Caco-2 (cell line): ENCODE data around the gene RPS6KA4. TPM values are rescaled to one million over a fixed set of nuclear protein-coding genes. Genes with fewer than 3 reads are reported as not detected.

Experiments
- BruUV-seq: library from RNA; stranded (reverse); fragments of 400-500 nt; replicated peaks from 2 replicates; lab custom pipeline; 2021; lab: Mats Ljungman, UMichigan
- CTCF ChIA-PET: fragments of 300-600 bp; sonication (Branson Sonifier 250); formaldehyde crosslinking; loops from one replicate; lab custom pipeline; 2022; ENCODE audit warnings: antibody characterized with exemption; lab: Charles Lee
- POLR2A ChIA-PET: fragments of 300-600 bp; sonication (Branson Sonifier 250); formaldehyde crosslinking; loops from one replicate; lab custom pipeline; 2022; ENCODE audit warnings: antibody characterized with exemption; lab: Charles Lee
- DNase-seq, 2 experiments: peaks; one replicate each; pipeline versions ENCODE4 v3.0.0 to v3.0.0-alpha.2; 2020 to 2022
- H3K27me3 ChIP-seq: replicated peaks from 2 replicates; pipeline ENCODE4 v1.6.0; 2011; ENCODE audit warnings: low read length; ENCODE audit not compliant: control insufficient read depth, insufficient read depth
- H3K36me3 ChIP-seq: 2 replicates; pipeline ENCODE4 v1.5.1; 2011; ENCODE audit warnings: low read length; ENCODE audit not compliant: control insufficient read depth, insufficient read depth
- H3K4me1 ChIP-seq: fragments of 250-450 bp; sonication (Bioruptor Pico); 2 replicates; pipeline ENCODE4 v1.5.1; 2020; ENCODE audit warnings: mild to moderate bottlenecking
- H3K4me3 ChIP-seq: 2 replicates; pipeline ENCODE4 v1.5.1; 2011; ENCODE audit warnings: low read depth, mild to moderate bottlenecking, control low read depth, low read length
- H3K9me3 ChIP-seq: fragments of 250-450 bp; sonication (Bioruptor Pico); 2 replicates; pipeline ENCODE4 v1.5.1; 2020; ENCODE audit warnings: mild to moderate bottlenecking, moderate library complexity
- H3K27ac Mint-ChIP-seq: one replicate; pipeline ENCODE4 v1.8.0; 2022; ENCODE audit warnings: mixed read lengths; ENCODE audit not compliant: unreplicated experiment
- H3K27me3 Mint-ChIP-seq: one replicate; pipeline ENCODE4 v1.8.0; 2022; ENCODE audit warnings: mixed read lengths; ENCODE audit not compliant: insufficient read depth, unreplicated experiment
- H3K36me3 Mint-ChIP-seq: one replicate; pipeline ENCODE4 v1.8.0; 2022; ENCODE audit warnings: mild to moderate bottlenecking, mixed read lengths; ENCODE audit not compliant: insufficient read depth, unreplicated experiment
- H3K4me1 Mint-ChIP-seq: one replicate; pipeline ENCODE4 v1.8.0; 2022; ENCODE audit warnings: low read depth, mixed read lengths; ENCODE audit not compliant: unreplicated experiment
- H3K4me3 Mint-ChIP-seq: one replicate; pipeline ENCODE4 v1.8.0; 2022; ENCODE audit warnings: mild to moderate bottlenecking, moderate library complexity, mixed read lengths; ENCODE audit not compliant: unreplicated experiment
- H3K9me3 Mint-ChIP-seq: one replicate; pipeline ENCODE4 v1.8.0; 2022; ENCODE audit warnings: mixed read lengths; ENCODE audit not compliant: unreplicated experiment
- CTCF ChIP-seq, 2 experiments: fragments of 200-600 bp in 1 of 2; IDR thresholded peaks; 1 replicate in 1 of 2; 2 replicates in 1 of 2; pipeline versions ENCODE4 v1.5.1 to v1.8.0; 2011 to 2022; ENCODE audit warnings: antibody characterized with exemption in 1 of 2, control low read depth in 1 of 2, inconsistent platforms in 1 of 2, low read depth in 1 of 2, low read length in 1 of 2, mild to moderate bottlenecking in 1 of 2, moderate library complexity in 1 of 2; ENCODE audit not compliant: insufficient read depth in 1 of 2, severe bottlenecking in 1 of 2, unreplicated experiment in 1 of 2
- intact Hi-C: fragments of 100-400 bp; cut with micrococcal nuclease; formaldehyde crosslinking; loops from one replicate; pipeline ENCODE4 v1.10.0; 2022; ENCODE audit not compliant: unreplicated experiment
- total RNA-seq: library from RNA; stranded (reverse); gene quantifications from 2 replicates; pipeline ENCODE4 v1.2.3, GENCODE V29; 2022

RPS6KA4 gene
- total RNA-seq, 1 experiment from 2014 or later = 95.7 TPM

DNA sequence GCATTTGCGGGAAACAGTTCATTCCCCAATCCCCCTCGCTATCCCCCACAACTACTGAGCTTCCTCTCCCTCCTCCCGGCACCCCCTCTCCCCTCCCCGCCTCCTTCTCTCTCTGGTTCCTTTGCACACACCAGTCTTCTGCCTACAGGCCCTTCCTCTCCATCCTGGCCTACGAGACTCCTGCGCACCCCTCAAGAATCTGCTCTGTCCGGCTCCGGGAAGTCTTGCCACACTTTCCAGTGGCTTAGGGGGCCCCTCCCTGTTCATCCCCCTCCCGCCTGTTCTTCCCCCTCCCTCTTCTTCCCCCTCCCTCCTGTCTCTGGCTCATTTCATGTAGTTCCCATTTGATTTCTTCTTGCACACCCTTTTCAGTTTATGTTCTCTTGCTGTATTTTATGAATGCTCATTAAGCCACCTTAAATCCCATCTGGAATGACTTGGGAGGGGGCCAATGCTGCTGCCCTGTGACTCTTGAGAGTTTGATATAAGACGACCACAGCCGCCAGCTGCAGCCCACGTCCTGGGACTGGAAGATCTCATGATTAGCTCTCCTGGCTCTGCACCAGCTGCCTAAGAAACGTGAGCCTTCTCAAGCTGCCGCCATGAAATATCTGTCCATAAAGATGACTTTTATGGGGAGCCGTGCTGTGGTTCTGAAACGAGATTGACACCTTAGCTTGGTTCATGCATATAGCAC is 50.9 kb downstream of the RPS6KA4 start:
- Histone ChIP-seq H3K4me1 (peaks cover 48% of the 10 kb centered on the region), H3K4me3 (no peak overlapping the region), H3K27me3 (no peaks in the 10 kb centered on the region), H3K9me3 (no peaks in the 10 kb centered on the region), H3K36me3 (no peaks in the 10 kb centered on the region)
- Mint-ChIP-seq H3K4me3 (no peak overlapping the region), H3K9me3 (no peaks in the 10 kb centered on the region), H3K4me1 (peaks cover 37% of the 10 kb centered on the region), H3K27ac (peak overlapping the region; percentile 76), H3K27me3 (no peaks in the 10 kb centered on the region), H3K36me3 (peaks cover 17% of the 10 kb centered on the region)
- no peak for TF ChIP-seq CTCF (IDR thresholded peaks at IDR 0.05; ENCODE audit: insufficient read depth in 1 of 2, low read depth in 1 of 2, low read length in 1 of 2, severe bottlenecking in 1 of 2, unreplicated experiment in 1 of 2)
- POLR2A ChIA-PET = no interaction called here
- BruUV-seq = no TSS peak
- DNase-seq = no peak
- intact Hi-C loops = loop anchor here (5.0 kb wide), 1 partner anchor 93 kb away; the partner anchor contains the start of genes PRDX5 and TRMT112
- CTCF ChIA-PET = no interaction called here

GRCh38 chr11:64410404-64410734 is 51.4 kb downstream of the RPS6KA4 start:
- BruUV-seq = no TSS peak
- H3K4me3 ChIP-seq = no peak overlapping the region
- peaks cover 37% of the 10 kb centered on the region for H3K4me1 Mint-ChIP-seq
- peak overlapping the region; percentile 76 for H3K27ac Mint-ChIP-seq
- H3K9me3 ChIP-seq = no peaks in the 10 kb centered on the region
- no peaks in the 10 kb centered on the region for H3K9me3 Mint-ChIP-seq
- no peak for TF ChIP-seq CTCF (IDR thresholded peaks at IDR 0.05; ENCODE audit: insufficient read depth in 1 of 2, low read depth in 1 of 2, low read length in 1 of 2, severe bottlenecking in 1 of 2, unreplicated experiment in 1 of 2)
- peaks cover 12% of the 10 kb centered on the region for H3K36me3 Mint-ChIP-seq
- no peaks in the 10 kb centered on the region for H3K27me3 Mint-ChIP-seq
- no peaks in the 10 kb centered on the region for H3K27me3 ChIP-seq
- no peak overlapping the region for H3K4me3 Mint-ChIP-seq
- intact Hi-C loops = no loop called here
- DNase-seq = no peak
- ChIA-PET POLR2A (no interaction called here), CTCF (no interaction called here)
- no peaks in the 10 kb centered on the region for H3K36me3 ChIP-seq
- H3K4me1 ChIP-seq = peaks cover 48% of the 10 kb centered on the region

- H3K36me3 Mint-ChIP-seq = no peaks in the 10 kb centered on the region
- no peak overlapping the region for H3K27ac Mint-ChIP-seq
- Histone ChIP-seq H3K4me3 (no peak overlapping the region), H3K27me3 (no peaks in the 10 kb centered on the region), H3K36me3 (no peaks in the 10 kb centered on the region), H3K9me3 (no peaks in the 10 kb centered on the region), H3K4me1 (peaks cover 23% of the 10 kb centered on the region)
- no peak overlapping the region for H3K4me3 Mint-ChIP-seq
- no TSS peak for BruUV-seq
- peaks cover 26% of the 10 kb centered on the region for H3K4me1 Mint-ChIP-seq
- POLR2A ChIA-PET = no interaction called here
- TF ChIP-seq CTCF (IDR thresholded peaks at IDR 0.05; ENCODE audit: insufficient read depth in 1 of 2, low read depth in 1 of 2, low read length in 1 of 2, severe bottlenecking in 1 of 2, unreplicated experiment in 1 of 2) = no peak
- no peaks in the 10 kb centered on the region for H3K9me3 Mint-ChIP-seq
- intact Hi-C loops = no loop called here
- CTCF ChIA-PET = no interaction called here
- no peaks in the 10 kb centered on the region for H3K27me3 Mint-ChIP-seq
- DNase-seq = no peak
Observed at GRCh38 chr11:64413417-64413816, 54.5 kb downstream of the RPS6KA4 start.
